ENCODE measurements around the gene C2.
"Not testable (repeated sequence)": the region's sequence is repeated elsewhere in the genome, so short reads cannot be mapped to it uniquely, and the experiment has no call there.

Gene C2

DNA sequence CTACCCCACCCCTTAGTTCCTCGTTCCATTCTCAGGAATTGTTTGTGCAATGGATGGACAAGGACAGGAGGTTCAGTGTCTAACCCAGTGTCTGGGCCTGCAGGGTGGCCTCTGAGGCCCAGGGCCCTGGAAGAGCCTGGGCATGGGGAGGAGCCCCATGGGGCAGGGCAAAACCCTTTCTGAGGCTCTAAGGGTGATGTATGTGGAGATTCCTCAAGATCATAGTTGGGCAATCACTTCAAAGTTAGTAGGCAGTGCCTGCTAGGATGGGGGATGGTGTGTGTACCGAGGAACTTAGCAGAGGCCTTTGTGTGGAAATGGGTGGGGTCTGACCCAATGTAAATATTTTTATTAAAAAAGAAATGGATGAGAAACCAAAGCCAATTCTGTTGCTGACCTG lies 6.7 kb upstream of the C2 start:
- in situ Hi-C loops (cut with HindIII; ENCODE audit: low sequenced_read_pairs): no loop called here
- no peak for DNase-seq (ENCODE audit: low read depth, low spot score)
- no peak overlapping the region for H3K4me3 ChIP-seq (ENCODE audit: low read depth, low read length)
- TF ChIP-seq, protein P1, sequence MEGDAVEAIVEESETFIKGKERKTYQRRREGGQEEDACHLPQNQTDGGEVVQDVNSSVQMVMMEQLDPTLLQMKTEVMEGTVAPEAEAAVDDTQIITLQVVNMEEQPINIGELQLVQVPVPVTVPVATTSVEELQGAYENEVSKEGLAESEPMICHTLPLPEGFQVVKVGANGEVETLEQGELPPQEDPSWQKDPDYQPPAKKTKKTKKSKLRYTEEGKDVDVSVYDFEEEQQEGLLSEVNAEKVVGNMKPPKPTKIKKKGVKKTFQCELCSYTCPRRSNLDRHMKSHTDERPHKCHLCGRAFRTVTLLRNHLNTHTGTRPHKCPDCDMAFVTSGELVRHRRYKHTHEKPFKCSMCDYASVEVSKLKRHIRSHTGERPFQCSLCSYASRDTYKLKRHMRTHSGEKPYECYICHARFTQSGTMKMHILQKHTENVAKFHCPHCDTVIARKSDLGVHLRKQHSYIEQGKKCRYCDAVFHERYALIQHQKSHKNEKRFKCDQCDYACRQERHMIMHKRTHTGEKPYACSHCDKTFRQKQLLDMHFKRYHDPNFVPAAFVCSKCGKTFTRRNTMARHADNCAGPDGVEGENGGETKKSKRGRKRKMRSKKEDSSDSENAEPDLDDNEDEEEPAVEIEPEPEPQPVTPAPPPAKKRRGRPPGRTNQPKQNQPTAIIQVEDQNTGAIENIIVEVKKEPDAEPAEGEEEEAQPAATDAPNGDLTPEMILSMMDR (IDR thresholded peaks at IDR 0.05; ENCODE audit: low read depth, low read length): no peak

- no peak overlapping the region for H3K4me3 ChIP-seq (ENCODE audit: low read depth, low read length)
- in situ Hi-C loops (cut with HindIII; ENCODE audit: low sequenced_read_pairs): no loop called here
- no peak for DNase-seq (ENCODE audit: low read depth, low spot score)
- TF ChIP-seq, protein P1 (IDR thresholded peaks at IDR 0.05; ENCODE audit: low read depth, low read length): no peak
Measured at GRCh38 chr6:31922942-31923341, 4.6 kb upstream of the C2 start.

DNA sequence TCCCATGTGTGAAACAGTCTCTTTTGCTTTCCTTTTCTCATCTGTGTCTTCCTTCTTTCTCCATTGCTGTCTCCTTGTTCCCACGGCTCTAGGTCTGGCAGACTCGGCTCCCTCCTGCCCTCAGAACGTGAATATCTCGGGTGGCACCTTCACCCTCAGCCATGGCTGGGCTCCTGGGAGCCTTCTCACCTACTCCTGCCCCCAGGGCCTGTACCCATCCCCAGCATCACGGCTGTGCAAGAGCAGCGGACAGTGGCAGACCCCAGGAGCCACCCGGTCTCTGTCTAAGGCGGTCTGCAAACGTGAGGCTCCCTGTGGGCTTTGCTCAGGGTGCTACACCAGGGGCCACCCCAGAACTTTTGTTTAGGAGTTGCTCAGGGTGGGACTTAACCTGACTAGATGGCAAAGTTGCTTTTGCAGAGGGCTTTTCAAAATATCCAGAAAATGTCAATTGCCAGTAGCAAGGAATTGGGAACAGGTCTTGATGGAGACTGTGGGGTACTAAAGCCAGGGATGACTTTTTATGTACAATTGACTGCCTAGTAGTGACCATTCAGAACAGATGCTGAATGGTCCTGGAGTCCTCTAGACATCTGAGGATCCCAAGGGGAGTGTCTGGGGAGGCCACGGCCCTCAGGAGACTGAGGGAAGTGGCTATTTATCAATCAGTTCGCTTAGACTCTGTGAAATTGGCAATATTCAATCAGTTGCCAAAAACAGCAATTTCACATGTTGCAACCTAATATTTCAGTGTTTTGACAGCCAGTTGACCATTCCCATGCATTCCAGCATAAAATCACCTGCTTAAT lies 550 bp downstream of the C2 start:
- in situ Hi-C loops (cut with HindIII; ENCODE audit: low sequenced_read_pairs): no loop called here
- TF ChIP-seq, protein P1 (IDR thresholded peaks at IDR 0.05; ENCODE audit: low read depth, low read length): no peak
- H3K4me3 ChIP-seq (ENCODE audit: low read depth, low read length): no peak overlapping the region
- DNase-seq (ENCODE audit: low read depth, low spot score): no peak

DNA sequence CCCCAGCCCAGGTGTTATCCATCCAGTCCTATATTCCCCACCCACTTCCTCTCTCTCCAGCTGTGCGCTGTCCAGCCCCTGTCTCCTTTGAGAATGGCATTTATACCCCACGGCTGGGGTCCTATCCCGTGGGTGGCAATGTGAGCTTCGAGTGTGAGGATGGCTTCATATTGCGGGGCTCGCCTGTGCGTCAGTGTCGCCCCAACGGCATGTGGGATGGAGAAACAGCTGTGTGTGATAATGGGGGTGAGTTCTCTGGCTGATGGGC lies 1.1 kb downstream of the C2 start:
- no peak for DNase-seq (ENCODE audit: low read depth, low spot score)
- TF ChIP-seq, protein P1 (IDR thresholded peaks at IDR 0.05; ENCODE audit: low read depth, low read length): no peak
- H3K4me3 ChIP-seq (ENCODE audit: low read depth, low read length): no peak overlapping the region
- in situ Hi-C loops (cut with HindIII; ENCODE audit: low sequenced_read_pairs): no loop called here

DNA sequence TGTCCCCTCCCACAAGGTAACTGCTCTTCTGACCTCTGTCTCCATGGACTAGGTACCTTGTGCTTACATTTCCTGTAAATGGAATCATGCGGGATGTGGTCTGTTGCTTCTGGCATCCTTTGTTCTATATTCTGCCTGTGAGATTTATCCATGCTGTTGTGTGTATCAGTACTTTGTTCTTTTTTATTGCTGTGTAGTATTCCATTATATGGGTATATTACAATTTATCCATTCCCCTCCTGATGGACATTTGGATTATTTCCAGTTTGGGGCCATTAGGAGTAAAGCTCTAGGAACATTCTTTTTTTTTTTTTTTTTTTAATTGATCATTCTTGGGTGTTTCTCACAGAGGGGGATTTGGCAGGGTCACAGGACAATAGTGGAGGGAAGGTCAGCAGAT lies 3.4 kb downstream of the C2 start:
- no peak overlapping the region for H3K4me3 ChIP-seq (ENCODE audit: low read depth, low read length)
- DNase-seq (ENCODE audit: low read depth, low spot score): no peak
- TF ChIP-seq, protein P1 (IDR thresholded peaks at IDR 0.05; ENCODE audit: low read depth, low read length): no peak
- in situ Hi-C loops (cut with HindIII; ENCODE audit: low sequenced_read_pairs): no loop called here

DNA sequence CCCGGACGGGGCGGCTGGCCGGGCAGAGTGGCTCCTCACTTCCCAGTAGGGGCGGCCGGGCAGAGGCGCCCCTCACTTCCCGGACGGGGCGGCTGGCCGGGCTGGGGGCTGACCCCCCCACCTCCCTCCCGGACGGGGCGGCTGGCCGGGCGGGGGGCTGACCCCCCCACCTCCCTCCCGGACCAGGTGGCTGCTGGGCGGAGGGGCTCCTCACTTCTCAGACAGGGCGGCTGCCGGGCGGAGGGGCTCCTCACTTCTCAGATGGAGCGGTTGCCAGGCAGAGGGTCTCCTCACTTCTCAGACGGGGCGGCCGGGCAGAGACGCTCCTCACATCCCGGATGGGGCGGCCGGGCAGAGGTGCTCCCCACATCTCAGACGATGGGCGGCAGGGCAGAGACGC lies 4.6 kb downstream of the C2 start:
- H3K4me3 ChIP-seq (ENCODE audit: low read depth, low read length); DNase-seq (ENCODE audit: low read depth, low spot score); in situ Hi-C loops (cut with HindIII; ENCODE audit: low sequenced_read_pairs): not testable (repeated sequence)

DNA sequence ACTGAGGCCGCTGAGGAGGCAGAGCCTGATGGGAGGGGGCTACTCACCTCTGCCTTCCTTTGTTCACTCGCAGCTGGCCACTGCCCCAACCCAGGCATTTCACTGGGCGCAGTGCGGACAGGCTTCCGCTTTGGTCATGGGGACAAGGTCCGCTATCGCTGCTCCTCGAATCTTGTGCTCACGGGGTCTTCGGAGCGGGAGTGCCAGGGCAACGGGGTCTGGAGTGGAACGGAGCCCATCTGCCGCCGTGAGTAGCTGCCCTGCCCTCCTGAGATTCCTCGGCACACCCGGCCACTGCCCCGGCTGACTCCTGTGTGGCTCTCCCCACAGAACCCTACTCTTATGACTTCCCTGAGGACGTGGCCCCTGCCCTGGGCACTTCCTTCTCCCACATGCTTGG lies 6.0 kb downstream of the C2 start:
- in situ Hi-C loops (cut with HindIII; ENCODE audit: low sequenced_read_pairs): no loop called here
- no peak for DNase-seq (ENCODE audit: low read depth, low spot score)
- TF ChIP-seq, protein P1 (IDR thresholded peaks at IDR 0.05; ENCODE audit: low read depth, low read length): no peak
- H3K4me3 ChIP-seq (ENCODE audit: low read depth, low read length): no peak overlapping the region
